ENCODE measurements around the gene CADPS.

CADPS gene

GRCh38 chr3:62723166-62723913, 151.9 kb downstream of the CADPS start:
- TF ChIP-seq GATA2 (IDR thresholded peaks at IDR 0.05; ENCODE audit: low read depth, low read length) (peak; percentile 54; the same call in 1 of the 2 replicates), GATA3 (IDR thresholded peaks at IDR 0.05; ENCODE audit: low read depth, low read length) (no peak)

GRCh38 chr3:62722344-62722743, 152.9 kb downstream of the CADPS start:
- TF ChIP-seq GATA2 (IDR thresholded peaks at IDR 0.05; ENCODE audit: low read depth, low read length) (no peak), GATA3 (IDR thresholded peaks at IDR 0.05; ENCODE audit: low read depth, low read length) (no peak)

GRCh38 chr3:62718515-62719320, 156.5 kb downstream of the CADPS start:
- TF ChIP-seq GATA2 (IDR thresholded peaks at IDR 0.05; ENCODE audit: low read depth, low read length) (no peak), GATA3 (IDR thresholded peaks at IDR 0.05; ENCODE audit: low read depth, low read length) (no peak)

GRCh38 chr3:62718011-62718410, 157.2 kb downstream of the CADPS start:
- no peak for TF ChIP-seq GATA3 (IDR thresholded peaks at IDR 0.05; ENCODE audit: low read depth, low read length)
- no peak for TF ChIP-seq GATA2 (IDR thresholded peaks at IDR 0.05; ENCODE audit: low read depth, low read length)

GRCh38 chr3:62712746-62713145, 162.5 kb downstream of the CADPS start:
- TF ChIP-seq GATA3 (IDR thresholded peaks at IDR 0.05; ENCODE audit: low read depth, low read length): no peak
- no peak for TF ChIP-seq GATA2 (IDR thresholded peaks at IDR 0.05; ENCODE audit: low read depth, low read length)

- TF ChIP-seq GATA2 (IDR thresholded peaks at IDR 0.05; ENCODE audit: low read depth, low read length): no peak
- no peak for TF ChIP-seq GATA3 (IDR thresholded peaks at IDR 0.05; ENCODE audit: low read depth, low read length)
Observed at GRCh38 chr3:62710751-62711150, 164.5 kb downstream of the CADPS start.

- TF ChIP-seq GATA3 (IDR thresholded peaks at IDR 0.05; ENCODE audit: low read depth, low read length) (no peak), GATA2 (IDR thresholded peaks at IDR 0.05; ENCODE audit: low read depth, low read length) (no peak)
Observed at GRCh38 chr3:62708638-62709373, 166.4 kb downstream of the CADPS start.

- TF ChIP-seq GATA3 (IDR thresholded peaks at IDR 0.05; ENCODE audit: low read depth, low read length) (no peak), GATA2 (IDR thresholded peaks at IDR 0.05; ENCODE audit: low read depth, low read length) (no peak)
Observed at GRCh38 chr3:62705721-62706120, 169.5 kb downstream of the CADPS start.

GRCh38 chr3:62703451-62704167, 171.6 kb downstream of the CADPS start:
- TF ChIP-seq GATA3 (IDR thresholded peaks at IDR 0.05; ENCODE audit: low read depth, low read length): no peak
- TF ChIP-seq GATA2 (IDR thresholded peaks at IDR 0.05; ENCODE audit: low read depth, low read length): no peak

GRCh38 chr3:62700357-62700756, 174.9 kb downstream of the CADPS start:
- TF ChIP-seq GATA2 (IDR thresholded peaks at IDR 0.05; ENCODE audit: low read depth, low read length) (no peak), GATA3 (IDR thresholded peaks at IDR 0.05; ENCODE audit: low read depth, low read length) (no peak)

GRCh38 chr3:62699728-62700127, 175.5 kb downstream of the CADPS start:
- no peak for TF ChIP-seq GATA3 (IDR thresholded peaks at IDR 0.05; ENCODE audit: low read depth, low read length)

GRCh38 chr3:62696011-62696410, 179.2 kb downstream of the CADPS start:
- TF ChIP-seq GATA2 (IDR thresholded peaks at IDR 0.05; ENCODE audit: low read depth, low read length) (no peak), GATA3 (IDR thresholded peaks at IDR 0.05; ENCODE audit: low read depth, low read length) (no peak)

- TF ChIP-seq GATA2 (IDR thresholded peaks at IDR 0.05; ENCODE audit: low read depth, low read length): no peak
- TF ChIP-seq GATA3 (IDR thresholded peaks at IDR 0.05; ENCODE audit: low read depth, low read length): no peak
Observed at GRCh38 chr3:62688812-62689211, 186.4 kb downstream of the CADPS start.

GRCh38 chr3:62688050-62688449, 187.2 kb downstream of the CADPS start:
- TF ChIP-seq GATA3 (IDR thresholded peaks at IDR 0.05; ENCODE audit: low read depth, low read length): no peak
- TF ChIP-seq GATA2 (IDR thresholded peaks at IDR 0.05; ENCODE audit: low read depth, low read length): no peak

Measured in SH-SY5Y (cell line).